NCI-H226 (cell line): Measurements from ENCODE around the gene ATP2A2.
"Not testable (repeated sequence)": the region's sequence is repeated elsewhere in the genome, so short reads cannot be mapped to it uniquely, and the experiment has no call there.

Experiments used
- DNase-seq: peaks from one replicate; pipeline ENCODE4 v3.0.0-alpha.2; 2015

The ATP2A2 gene

DNA sequence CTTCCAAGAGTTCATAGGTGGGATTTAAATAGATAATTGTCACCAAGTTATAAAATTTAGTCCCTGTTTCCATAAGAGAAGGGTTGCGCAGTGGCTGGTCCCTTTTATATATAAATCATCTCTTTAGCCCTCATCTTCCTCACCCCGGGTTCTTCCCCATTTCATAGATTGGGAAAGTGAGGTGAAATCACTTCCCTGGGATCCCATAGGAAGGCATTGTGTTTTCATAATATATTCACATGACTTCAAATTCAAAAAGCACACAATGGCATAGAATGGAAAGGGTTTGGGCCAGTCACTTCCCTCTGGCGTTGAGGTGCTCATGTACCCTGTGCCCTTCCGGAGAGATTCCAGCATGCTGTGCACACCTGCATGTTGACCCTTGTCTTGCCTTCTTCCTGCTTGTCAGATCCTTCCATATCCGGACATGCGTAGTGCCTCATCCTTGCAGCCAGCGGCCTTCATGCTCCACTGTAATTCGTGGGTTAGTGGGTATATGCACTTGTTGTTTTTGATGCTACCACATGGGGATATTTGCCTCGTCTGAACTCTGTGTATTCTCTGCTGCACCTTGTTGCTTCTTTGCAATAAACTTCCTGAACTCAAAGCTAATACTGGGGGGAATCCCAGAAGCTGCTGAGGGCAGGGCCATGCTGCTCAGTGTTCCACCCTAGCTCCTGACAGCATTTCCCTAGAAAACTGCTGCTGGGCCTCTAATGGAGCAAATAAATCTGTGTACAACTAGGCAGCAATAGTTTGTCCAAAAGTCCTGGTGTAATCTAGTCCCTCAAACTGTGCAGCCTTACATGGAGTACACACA is 62.9 kb downstream of the ATP2A2 start:
- DNase-seq: no peak

DNA sequence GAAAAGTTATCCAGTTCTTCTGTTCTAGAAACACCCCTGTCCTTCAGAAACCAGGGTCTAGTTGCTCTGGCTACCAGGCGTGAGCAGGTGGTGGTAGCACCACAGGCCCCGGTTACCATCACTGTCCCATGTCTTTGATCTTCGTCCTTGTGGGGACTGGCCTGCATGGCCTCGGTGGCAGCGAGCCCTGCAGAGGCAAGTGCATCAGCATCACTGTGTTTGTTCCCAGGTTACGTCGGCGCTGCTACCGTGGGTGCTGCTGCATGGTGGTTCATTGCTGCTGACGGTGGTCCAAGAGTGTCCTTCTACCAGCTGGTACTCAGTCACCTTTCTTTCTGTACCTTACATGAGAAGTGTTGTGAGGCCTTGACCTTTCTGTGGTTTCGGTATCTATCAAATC is 63.6 kb downstream of the ATP2A2 start:
- no peak for DNase-seq

DNA sequence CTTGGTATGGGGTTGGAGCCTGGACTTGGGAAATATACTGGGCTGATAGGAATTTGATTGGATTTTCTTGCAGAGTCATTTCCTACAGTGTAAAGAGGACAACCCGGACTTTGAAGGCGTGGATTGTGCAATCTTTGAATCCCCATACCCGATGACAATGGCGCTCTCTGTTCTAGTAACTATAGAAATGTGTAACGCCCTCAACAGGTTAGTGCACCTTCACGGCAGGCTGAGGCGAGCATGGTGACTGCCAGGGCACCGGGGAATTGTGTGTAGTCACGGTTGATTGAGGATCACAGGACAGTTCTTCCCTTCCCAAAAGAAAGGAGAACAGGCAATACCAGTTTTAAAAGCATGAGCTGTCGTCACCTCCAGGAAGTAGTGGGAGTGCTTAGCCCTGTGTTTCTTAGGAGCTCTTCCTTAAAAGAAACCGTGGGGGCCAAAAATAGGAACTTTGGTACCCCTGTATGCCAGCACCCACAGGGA is 64.2 kb downstream of the ATP2A2 start:
- DNase-seq: no peak

DNA sequence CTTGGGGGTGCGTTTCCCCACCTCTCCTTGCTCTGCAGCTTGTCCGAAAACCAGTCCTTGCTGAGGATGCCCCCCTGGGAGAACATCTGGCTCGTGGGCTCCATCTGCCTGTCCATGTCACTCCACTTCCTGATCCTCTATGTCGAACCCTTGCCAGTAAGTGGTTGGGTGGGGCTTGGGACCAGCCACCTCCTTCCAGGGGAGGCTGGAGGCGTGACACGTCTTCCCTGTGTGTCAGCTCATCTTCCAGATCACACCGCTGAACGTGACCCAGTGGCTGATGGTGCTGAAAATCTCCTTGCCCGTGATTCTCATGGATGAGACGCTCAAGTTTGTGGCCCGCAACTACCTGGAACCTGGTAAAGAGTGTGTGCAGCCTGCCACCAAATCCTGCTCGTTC is 64.9 kb downstream of the ATP2A2 start:
- no peak for DNase-seq

DNA sequence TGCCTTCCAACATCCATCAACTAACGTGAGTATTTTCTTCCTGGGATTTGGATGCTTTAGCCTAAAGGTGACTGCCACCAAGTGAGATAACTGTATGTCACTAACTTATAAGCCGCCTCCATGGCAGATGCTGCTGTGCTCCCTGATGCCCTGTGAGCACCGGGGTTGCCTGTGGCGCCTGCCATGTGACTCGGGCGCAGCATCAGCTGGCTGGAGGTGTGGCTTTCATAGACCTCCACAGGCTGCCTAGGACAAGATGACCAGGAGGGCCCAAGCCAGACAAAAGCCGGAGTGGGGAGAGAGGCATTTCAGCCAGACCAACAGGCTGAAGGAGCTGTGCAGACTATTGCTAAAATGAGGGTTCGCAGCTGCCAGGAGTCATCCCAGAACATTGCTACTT is 66.7 kb downstream of the ATP2A2 start:
- no peak for DNase-seq

DNA sequence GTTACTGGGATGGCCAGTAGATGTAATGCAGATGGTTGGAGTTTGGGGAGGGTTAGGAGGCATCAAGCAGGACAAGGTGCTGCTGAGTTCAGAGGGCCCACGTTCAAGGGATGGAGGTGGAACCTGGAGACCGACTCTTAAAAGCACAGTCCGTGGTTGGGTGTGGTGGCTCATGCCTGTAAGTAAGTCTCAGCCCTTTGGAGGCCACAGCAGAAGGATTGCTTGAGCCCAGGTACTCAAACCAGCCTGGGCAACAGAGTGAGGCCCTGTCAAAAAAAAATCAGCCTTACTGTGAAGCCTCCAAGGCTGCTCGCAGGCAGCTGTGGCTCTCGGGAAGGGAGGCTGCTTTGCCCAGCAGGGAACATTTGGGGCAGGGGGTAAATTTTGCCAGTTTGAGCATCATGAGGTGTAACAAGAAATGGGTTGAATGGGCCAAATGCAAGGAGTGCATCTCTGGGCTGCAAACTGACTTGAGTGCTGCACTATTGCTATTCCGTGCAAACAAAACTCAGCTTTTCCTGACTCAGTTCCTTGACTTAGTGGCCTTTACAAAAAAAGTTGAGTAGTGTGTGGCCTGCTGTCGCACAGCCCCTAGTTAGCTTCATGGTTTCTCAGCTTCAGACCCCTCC is 67.5 kb downstream of the ATP2A2 start:
- no peak for DNase-seq

DNA sequence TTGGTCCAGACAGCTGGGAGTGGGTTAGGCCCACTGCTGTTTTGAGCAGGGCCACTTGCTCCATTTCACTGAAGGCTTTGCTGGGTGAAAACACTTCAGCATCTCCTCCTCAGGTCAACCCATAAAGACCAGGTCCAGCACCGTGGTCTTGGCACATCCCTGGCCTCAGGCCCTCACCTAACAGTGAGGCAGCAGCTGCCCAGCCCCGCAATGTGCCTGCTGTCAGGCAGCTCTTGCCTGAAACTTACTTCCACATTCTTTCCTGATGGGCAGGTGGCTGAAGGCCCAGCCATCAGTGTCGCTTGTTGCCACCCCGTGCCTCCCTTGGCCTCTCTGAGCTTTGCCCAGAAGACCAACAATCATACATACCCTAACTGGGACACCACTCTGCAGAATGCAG is 68.0 kb downstream of the ATP2A2 start:
- DNase-seq: no peak

DNA sequence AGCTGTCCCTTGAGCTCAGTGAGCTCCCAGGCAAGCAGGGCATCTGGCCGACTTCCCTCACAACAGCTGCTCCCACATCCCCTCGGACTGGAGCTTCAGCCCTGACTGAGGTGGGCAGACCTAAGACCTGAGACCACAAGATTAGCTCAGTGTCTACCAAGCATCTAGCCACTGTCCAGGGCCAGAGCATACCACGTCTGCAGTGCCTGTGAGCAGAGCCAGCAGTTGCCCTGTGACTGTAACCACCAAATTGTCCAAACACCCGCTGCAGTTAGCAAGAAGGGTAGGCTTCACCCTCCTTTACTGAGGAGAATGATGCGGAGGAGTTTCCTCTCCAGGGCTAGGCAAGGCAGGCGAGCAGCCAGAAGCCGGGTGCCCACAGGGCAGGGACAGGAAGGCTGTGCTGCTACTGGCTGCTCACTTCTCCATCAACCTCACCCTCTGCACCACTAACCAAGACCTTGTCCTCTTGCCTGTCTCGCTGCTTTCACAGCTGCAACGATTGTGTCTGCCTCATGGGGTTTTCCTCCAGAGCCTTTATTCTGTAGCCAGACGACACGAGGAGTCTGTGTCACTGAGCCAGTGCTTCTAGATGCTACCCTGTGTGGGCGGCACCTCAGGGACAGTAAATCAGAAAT is 68.6 kb downstream of the ATP2A2 start:
- no peak for DNase-seq

DNA sequence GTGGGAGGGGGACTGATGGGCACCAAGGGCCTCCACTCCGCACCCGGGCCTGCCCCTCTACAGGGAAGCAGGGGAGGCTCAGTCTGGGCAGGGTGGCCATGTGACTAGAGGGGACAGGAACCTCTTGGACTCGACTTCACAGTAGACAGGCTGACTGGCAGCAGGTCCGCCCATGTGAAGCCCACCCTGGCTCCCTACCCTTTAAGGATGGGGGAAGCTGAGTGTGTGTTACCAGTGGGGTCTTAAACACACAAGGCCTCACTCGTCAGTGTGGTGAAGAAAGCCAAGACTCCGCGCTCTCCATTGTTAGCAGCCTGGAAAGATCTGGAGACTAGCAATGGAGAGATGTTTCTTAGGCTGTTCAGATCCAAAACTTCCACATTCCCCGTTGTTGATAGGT is 70.1 kb downstream of the ATP2A2 start:
- DNase-seq: no peak

DNA sequence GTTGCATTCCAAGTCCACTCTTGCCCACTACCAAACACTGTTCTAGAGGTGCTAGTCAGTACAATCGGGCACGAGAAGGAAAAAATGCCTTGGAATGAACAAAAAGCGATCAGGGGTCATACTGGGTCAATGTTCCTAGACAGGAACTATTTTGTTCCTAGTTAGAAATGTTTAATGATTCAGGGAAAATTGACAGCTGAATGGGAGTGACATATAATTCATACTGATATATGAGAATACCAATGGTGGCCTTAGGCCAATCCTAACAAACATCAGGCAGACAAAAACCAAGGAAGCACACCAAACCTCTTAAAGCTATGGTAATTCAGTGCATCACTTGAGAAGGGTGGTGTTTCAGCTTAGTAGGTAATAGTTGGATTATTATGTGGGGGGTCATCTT is 71.4 kb downstream of the ATP2A2 start:
- DNase-seq: no peak

DNA sequence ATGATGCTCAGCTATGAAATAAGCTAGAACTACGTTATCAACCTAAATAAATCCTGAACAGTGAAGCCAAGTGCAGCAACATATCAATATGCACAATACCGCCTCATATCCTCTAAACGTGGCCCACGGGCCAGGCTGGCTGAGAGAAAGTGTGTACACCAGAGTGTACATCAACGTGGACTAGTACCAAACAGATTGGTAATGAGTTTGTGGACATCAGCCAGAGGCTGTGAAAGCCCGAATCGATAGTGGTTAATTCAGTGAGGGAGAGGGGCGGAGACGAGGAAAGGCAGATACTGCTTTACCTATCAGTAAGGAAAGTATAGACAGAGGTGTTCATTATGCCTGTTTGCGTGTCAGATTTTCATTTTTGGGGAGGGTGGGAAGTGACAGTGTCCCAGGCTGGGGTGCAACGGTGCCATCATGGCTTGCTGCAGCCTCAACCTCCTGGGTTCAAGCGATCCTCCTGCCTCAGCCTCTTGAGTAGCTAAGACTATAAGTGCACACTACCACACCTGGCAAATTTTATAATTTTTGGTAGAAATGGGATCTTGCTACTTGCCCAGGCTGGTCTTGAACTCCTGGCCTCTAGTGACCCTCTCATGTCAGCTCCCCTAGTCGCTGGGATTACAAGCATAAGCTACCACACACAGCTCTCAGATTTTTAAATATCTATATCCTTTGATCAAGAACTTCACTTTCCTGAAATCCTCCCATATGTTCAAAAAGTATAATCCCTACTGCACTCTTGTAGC is 72.3 kb downstream of the ATP2A2 start:
- DNase-seq: no peak

DNA sequence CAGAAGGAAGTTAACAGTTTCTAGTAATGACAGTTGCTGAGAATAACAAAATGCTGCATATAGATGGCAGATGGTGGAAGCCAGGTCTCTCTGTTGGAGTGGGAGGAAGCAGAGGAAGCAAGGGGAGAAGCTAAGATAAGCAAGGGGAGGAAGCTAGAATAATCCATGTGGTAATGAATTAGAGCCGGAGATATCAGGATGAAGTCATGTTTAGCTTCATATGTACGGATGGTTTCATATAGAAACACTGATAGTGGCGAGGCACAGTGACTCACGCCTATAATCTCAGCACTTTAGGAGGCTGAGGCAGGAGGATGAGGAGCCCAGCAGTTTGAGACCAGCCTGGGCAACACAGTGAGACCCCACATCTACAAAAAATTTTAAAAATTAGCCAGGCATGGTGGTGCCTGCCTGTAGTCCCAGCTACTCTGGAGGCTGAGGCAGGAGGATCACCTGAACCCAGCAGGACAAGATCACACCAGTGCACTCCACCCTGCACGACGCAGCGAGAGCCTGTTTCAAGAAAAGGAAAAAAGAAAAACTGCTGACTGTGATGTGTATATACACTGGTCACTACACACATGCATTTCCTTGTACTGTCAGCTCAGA is 73.2 kb downstream of the ATP2A2 start:
- DNase-seq: peak; percentile 62

DNA sequence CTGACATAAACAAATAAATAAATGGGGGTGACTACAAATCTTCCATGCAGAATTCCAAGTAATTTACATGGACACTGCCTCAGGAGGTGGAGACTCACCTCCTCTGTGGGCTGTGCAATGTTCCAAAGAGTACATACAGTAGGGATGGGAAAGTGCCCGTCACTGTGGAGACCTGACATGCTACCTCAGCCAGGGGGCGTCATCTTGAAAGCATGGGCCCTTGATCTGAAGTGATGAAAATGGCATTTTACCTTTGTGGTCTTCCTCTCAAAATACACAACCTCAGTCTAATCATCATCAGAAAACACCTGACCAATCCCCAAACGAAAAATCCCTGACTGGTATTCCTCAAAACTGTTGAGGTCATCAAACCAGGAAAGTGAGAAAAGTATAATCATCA is 74.0 kb downstream of the ATP2A2 start:
- DNase-seq: no peak

DNA sequence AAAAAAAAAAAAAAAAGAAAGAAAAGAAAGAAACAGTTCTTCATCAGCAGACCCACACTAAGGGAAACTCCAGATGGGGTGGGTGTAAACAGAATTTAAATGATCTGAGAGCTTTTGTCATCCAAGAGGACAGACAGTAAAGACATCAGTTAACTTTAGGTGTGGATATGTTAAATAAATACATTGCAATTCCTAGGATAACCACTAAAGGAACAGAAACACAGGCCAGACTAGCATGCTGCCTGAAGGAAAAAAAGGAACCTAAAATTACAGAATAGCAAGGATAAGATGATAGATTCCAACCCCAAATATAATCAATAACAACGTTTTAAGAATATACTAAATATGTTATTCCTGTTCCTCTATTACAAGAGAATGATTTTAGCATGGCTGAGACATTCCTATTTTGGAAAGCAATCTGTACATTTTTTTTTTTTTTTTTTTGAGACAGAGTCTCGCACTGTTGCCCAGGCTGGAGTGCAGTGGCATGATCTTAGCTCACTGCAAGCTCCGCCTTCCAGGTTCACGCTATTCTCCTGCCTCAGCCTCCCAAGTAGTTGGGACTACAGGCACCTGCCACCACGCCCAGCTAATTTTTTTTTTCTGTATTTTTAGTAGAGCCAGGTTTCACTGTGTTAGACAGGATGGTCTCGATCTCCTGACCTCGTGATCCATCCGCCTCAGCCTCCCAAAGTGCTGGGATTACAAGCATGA is 77.5 kb downstream of the ATP2A2 start:
- DNase-seq: not testable (repeated sequence)

DNA sequence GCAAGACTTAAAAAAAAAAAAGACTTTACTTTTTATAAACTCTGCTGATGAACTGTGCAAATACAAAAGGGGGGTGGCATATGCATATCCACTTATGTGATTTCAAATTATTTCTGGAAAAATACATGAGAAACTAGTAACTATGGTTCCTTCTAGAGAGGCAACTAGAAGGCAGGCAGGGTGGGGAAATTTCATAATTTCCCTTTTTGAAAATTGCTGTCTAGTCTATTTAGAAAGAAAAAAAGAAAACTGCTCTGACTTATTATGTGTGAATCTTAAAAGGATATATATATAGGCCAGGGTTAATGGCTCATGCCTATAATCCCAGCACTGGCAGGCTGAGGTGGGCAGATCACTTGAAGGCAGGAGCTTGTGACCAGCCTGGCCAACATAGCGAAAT is 80.2 kb downstream of the ATP2A2 start:
- no peak for DNase-seq

DNA sequence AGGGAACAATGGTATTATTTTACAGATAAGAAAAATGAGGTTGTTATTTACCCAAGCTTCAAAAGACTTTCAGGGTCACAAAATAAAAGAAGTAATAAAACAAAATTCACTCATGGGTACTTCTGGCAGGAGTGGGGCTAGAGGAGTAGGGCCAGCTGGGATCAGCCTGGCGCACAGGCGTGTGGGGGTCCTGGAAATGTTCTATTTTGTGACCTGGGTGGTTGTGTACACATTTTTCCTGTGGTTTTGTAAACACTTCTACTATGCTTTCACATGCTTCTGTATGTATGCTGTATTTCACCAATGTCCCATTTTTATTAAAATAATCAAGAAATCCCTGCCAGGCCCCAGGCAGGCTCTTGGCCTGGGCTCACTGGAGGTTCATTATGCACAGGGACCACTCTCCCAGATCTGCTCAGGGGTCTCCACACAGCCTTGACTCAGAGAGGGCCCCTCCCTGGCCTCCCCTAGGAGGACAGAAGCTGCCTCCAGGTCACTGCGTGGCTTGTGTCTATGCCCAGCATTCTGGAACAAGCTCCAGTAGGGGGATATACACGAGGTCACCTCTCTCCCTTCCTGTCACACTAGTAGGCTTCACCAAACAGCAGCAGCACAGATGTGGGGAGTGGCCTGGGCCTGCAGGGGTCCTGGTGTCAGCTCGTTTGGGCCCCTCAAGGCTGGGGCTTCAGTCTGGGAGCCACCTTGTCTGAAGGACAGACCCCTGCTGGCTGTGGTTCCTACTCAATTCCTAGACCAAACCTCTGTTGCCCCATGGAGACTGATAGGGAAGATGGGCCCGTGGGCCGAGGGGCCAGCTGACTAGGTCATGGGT is 84.7 kb downstream of the ATP2A2 start:
- DNase-seq: no peak

DNA sequence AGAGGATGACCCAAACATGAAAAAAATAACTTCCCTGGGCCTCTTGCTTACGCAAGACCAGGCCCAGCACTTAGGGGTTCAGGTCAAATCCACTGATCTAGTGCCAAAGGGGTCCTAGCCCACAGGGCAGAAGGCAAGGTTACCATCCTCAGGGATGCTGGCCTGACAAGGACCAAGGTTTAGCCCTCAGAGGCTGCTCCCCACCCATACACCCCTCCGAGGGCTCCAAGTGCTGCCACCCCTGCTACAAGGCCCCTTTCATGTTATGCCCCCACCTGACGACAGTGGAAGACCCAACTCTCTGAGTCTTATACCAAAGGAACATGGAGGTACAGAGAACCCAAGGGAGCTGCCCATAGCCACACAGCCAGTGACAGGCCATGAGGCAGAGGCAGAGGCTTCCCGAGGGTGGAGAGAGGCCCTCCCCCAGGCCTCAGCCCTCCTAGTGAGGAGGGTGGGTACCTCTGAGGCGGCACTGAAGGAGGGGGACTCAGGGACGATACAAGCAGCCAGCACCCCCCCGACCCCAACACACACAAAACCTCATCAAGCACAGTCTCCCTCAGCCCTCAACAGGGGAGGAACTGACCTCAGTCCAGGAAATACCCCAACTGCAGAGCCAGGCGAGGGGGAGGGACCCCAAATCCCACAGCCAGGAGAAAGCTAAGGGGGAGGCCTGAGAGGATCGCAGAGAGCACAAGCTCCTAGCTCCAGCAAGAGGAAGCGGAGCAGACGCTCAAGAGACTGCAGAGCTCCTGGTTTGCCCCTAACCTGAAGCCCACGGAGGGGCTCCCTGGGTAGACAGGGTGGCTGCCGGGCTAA is 85.5 kb downstream of the ATP2A2 start:
- DNase-seq: no peak

DNA sequence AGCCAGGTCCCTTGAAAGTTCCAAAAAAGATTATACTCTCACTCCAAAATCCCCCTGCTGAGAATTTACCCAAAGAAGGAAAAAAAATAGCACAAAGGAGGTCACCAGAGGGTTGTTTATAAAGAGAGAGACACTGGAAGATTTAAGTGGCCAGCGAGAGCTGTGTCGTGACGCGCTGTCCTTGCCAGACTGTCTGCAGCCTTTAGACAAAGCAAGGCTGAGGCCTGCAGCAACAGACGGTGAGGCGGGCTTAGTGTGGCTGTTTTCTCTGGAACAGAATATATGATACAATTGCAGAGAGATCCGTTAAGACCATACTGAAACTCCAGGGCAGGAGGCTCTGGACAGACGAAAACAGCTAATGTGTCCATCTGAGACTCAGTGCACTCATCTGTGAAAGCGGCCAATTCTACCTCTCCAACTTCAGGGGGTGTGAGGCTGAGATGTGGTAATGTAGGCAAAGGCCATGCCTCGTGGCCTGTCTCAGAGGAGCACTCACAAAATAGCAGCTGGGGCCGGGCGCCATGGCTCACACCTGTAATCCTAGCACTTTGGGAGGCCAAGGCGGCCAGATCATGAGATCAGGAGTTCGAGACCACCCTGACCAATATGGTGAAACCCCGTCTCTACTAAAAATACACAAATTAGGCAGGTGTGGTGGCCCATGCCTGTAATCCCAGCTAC is 86.3 kb downstream of the ATP2A2 start:
- DNase-seq: no peak

DNA sequence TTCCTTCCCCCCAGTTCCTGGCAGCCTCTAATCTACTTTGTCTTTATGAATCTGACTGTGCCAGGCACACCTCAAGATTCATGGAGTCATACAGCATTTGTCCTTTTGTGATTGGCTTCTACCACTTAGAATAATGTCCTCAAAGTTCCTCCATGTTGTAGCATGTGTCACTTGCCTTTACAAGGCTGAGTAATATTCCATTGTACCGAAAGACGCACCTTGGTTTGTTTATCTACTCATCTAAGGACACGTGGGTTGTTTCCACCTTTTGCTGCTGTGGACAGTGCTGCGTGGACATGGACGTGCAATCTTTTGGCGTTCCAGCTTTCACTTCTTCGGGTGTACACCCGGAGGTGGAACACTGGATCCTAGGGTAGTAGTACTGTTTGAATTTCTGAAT is 88.9 kb downstream of the ATP2A2 start:
- no peak for DNase-seq

DNA sequence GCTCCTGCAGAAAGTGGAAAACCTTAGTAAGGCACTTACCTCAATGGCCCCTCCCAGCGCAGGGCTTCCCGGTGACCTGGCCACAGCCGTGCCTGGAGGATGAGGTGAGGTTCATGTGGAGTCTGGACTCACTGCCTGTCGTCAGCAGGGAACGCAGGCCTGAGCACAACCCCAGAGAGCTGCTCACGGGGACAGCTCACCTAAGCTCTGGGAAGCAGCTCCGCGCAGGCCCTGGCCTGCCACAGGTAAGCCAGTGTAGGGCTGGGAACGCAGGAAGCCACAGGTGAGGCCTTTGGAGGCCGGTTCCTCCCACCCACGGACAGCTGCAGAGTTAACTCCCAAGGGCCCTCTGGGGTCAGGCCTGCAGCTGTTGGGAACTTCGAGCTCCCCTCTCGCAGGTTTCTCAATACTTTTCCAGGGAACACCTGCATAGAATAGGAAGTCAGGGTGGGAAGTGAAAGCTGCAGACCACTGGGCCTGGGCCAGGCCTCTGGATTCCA is 89.7 kb downstream of the ATP2A2 start:
- no peak for DNase-seq
